Measurements from ENCODE around the gene KRTAP12-3.
A peak's percentile ranks its signal among the peaks of the same experiment; 100 is the strongest.

The KRTAP12-3 gene

GRCh38 chr21:44703731-44704635 lies 46.3 kb downstream of the KRTAP12-3 start:
- Histone ChIP-seq H3K27ac (peak overlapping the region; percentile 27), H3K4me3 (ENCODE audit: low read depth, low read length) (no peak overlapping the region)

GRCh38 chr21:44704636-44705001 lies 46.9 kb downstream of the KRTAP12-3 start:
- Histone ChIP-seq H3K4me3 (ENCODE audit: low read depth, low read length) (no peak overlapping the region), H3K27me3 (ENCODE audit: insufficient read depth, low read depth, severe bottlenecking) (no peaks in the 10 kb centered on the region), H3K36me3 (no peaks in the 10 kb centered on the region), H3K9me3 (ENCODE audit: severe bottlenecking) (no peaks in the 10 kb centered on the region), H3K27ac (peak overlapping the region; percentile 27)
- DNase-seq: peak; percentile 42
- no peak for TF ChIP-seq CTCF (IDR thresholded peaks at IDR 0.05; ENCODE audit: low read depth, low read length)

More at GRCh38 chr21:44703731-44704635, 46.3 kb downstream of the KRTAP12-3 start:
- Histone ChIP-seq H3K9me3 (ENCODE audit: severe bottlenecking) (no peaks in the 10 kb centered on the region), H3K36me3 (no peaks in the 10 kb centered on the region), H3K27me3 (ENCODE audit: insufficient read depth, low read depth, severe bottlenecking) (no peaks in the 10 kb centered on the region)
- peak; percentile 11 for DNase-seq
- TF ChIP-seq CTCF (IDR thresholded peaks at IDR 0.05; ENCODE audit: low read depth, low read length): no peak

GRCh38 chr21:44706026-44706705 lies 48.4 kb downstream of the KRTAP12-3 start:
- H3K27ac ChIP-seq: no peak overlapping the region
- no peaks in the 10 kb centered on the region for H3K27me3 ChIP-seq (ENCODE audit: insufficient read depth, low read depth, severe bottlenecking)

GRCh38 chr21:44706706-44707581 lies 49.2 kb downstream of the KRTAP12-3 start:
- peak; percentile 6 for DNase-seq
- H3K27me3 ChIP-seq (ENCODE audit: insufficient read depth, low read depth, severe bottlenecking): no peaks in the 10 kb centered on the region
- no peaks in the 10 kb centered on the region for H3K36me3 ChIP-seq
- TF ChIP-seq CTCF (IDR thresholded peaks at IDR 0.05; ENCODE audit: low read depth, low read length): no peak
- H3K27ac ChIP-seq: no peak overlapping the region
- H3K9me3 ChIP-seq (ENCODE audit: severe bottlenecking): no peaks in the 10 kb centered on the region
- no peak overlapping the region for H3K4me3 ChIP-seq (ENCODE audit: low read depth, low read length)

More at GRCh38 chr21:44706026-44706705, 48.4 kb downstream of the KRTAP12-3 start:
- Histone ChIP-seq H3K4me3 (ENCODE audit: low read depth, low read length) (no peak overlapping the region), H3K9me3 (ENCODE audit: severe bottlenecking) (no peaks in the 10 kb centered on the region), H3K36me3 (no peaks in the 10 kb centered on the region)
- DNase-seq: peak; percentile 5
- TF ChIP-seq CTCF (IDR thresholded peaks at IDR 0.05; ENCODE audit: low read depth, low read length): no peak

All from WERI-Rb-1 (cell line).